ENCODE results near the gene JAKMIP1. TPM values are rescaled to one million over a fixed set of nuclear protein-coding genes. Genes with fewer than 3 reads are reported as not detected.

Gene JAKMIP1
- total RNA-seq, 1 donor from 2014 or later = 0.89 TPM

- no peak for TF ChIP-seq CTCF (IDR thresholded peaks at IDR 0.05; ENCODE audit: unreplicated experiment)
- Mint-ChIP-seq H3K36me3 (ENCODE audit: insufficient read depth) (no peaks in the 10 kb centered on the region), H3K4me3 (ENCODE audit: low read depth) (no peak overlapping the region), H3K4me1 (ENCODE audit: low read depth) (no peaks in the 10 kb centered on the region), H3K27me3 (peaks cover under 1% of the 10 kb centered on the region), H3K9me3 (ENCODE audit: low read depth) (no peaks in the 10 kb centered on the region), H3K27ac (no peak overlapping the region)
- no peak for DNase-seq (ENCODE audit: low spot score, unreplicated experiment)
Measured at GRCh38 chr4:6230827-6231662, 30.7 kb upstream of the JAKMIP1 start.

GRCh38 chr4:6230502-6230785, 30.1 kb upstream of the JAKMIP1 start:
- Mint-ChIP-seq H3K27me3 (peaks cover 2% of the 10 kb centered on the region), H3K36me3 (ENCODE audit: insufficient read depth) (no peaks in the 10 kb centered on the region), H3K4me1 (ENCODE audit: low read depth) (no peaks in the 10 kb centered on the region), H3K9me3 (ENCODE audit: low read depth) (no peaks in the 10 kb centered on the region), H3K27ac (no peak overlapping the region), H3K4me3 (ENCODE audit: low read depth) (no peak overlapping the region)
- TF ChIP-seq CTCF (IDR thresholded peaks at IDR 0.05; ENCODE audit: unreplicated experiment) = no peak
- DNase-seq (ENCODE audit: low spot score, unreplicated experiment) = no peak

GRCh38 chr4:6229671-6230501, 29.5 kb upstream of the JAKMIP1 start:
- Mint-ChIP-seq H3K4me3 (ENCODE audit: low read depth) (no peak overlapping the region), H3K27ac (no peak overlapping the region), H3K4me1 (ENCODE audit: low read depth) (no peaks in the 10 kb centered on the region), H3K9me3 (ENCODE audit: low read depth) (no peaks in the 10 kb centered on the region), H3K36me3 (ENCODE audit: insufficient read depth) (no peaks in the 10 kb centered on the region), H3K27me3 (peaks cover 2% of the 10 kb centered on the region)
- no peak for TF ChIP-seq CTCF (IDR thresholded peaks at IDR 0.05; ENCODE audit: unreplicated experiment)
- DNase-seq (ENCODE audit: low spot score, unreplicated experiment) = no peak

GRCh38 chr4:6229095-6229494, 28.7 kb upstream of the JAKMIP1 start:
- Mint-ChIP-seq H3K27ac (no peak overlapping the region), H3K36me3 (ENCODE audit: insufficient read depth) (no peaks in the 10 kb centered on the region), H3K9me3 (ENCODE audit: low read depth) (no peaks in the 10 kb centered on the region), H3K4me1 (ENCODE audit: low read depth) (no peaks in the 10 kb centered on the region), H3K4me3 (ENCODE audit: low read depth) (no peak overlapping the region), H3K27me3 (peaks cover 7% of the 10 kb centered on the region)
- no peak for TF ChIP-seq CTCF (IDR thresholded peaks at IDR 0.05; ENCODE audit: unreplicated experiment)
- no peak for DNase-seq (ENCODE audit: low spot score, unreplicated experiment)

- H3K27me3 Mint-ChIP-seq = peaks cover 14% of the 10 kb centered on the region
- H3K4me3 Mint-ChIP-seq (ENCODE audit: low read depth) = no peak overlapping the region
- H3K9me3 Mint-ChIP-seq (ENCODE audit: low read depth) = no peaks in the 10 kb centered on the region
- H3K4me1 Mint-ChIP-seq (ENCODE audit: low read depth) = no peaks in the 10 kb centered on the region
- no peak for DNase-seq (ENCODE audit: low spot score, unreplicated experiment)
- no peaks in the 10 kb centered on the region for H3K36me3 Mint-ChIP-seq (ENCODE audit: insufficient read depth)
- no peak overlapping the region for H3K27ac Mint-ChIP-seq
- no peak for TF ChIP-seq CTCF (IDR thresholded peaks at IDR 0.05; ENCODE audit: unreplicated experiment)
Measured at GRCh38 chr4:6228158-6229067, 28.1 kb upstream of the JAKMIP1 start.

All from progenitor cell of endocrine pancreas (in vitro differentiated cells).